HG02970 (cell line): ENCODE results near the gene PDE4D.
"Not testable (repeated sequence)": the region's sequence is repeated elsewhere in the genome, so short reads cannot be mapped to it uniquely, and the experiment has no call there.

Experiments used
- ATAC-seq: cut with Tn5 transposase; IDR thresholded peaks from one replicate; pipeline ENCODE4 v1.9.1; 2021; ENCODE audit warnings: mild to moderate bottlenecking, moderate library complexity, moderate number of reproducible peaks; ENCODE audit not compliant: unreplicated experiment, low FRiP score

PDE4D gene

DNA sequence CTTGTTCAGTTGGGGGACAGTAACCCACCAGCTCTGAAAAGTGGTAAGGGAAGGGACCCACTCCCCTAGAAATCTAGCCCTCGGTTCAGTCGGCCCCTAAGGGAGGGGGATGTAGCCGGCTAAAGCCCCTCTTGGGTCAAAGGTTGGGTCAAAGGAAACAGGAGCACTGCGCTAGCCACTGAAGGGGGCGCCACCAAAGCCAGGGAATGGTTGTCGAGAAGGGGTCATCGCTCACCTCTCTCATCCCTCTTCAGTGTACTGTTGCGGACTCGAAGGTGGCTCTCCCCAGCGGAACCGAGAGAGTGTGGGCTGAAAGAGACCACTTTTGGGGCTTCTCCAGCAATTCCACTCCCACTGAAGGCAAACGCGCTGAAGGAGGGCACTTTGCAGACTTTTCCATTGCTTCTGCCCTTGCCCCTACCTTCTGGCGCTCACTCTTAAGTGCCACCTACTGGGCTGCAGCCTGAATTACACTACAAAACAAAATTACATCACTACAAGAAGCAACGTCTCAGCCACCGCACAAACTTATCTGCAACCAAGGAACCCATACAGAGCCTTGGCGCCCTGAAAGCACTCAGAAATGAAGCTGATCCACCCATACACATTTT is 396.9 kb downstream of the PDE4D start:
- no peak for ATAC-seq

DNA sequence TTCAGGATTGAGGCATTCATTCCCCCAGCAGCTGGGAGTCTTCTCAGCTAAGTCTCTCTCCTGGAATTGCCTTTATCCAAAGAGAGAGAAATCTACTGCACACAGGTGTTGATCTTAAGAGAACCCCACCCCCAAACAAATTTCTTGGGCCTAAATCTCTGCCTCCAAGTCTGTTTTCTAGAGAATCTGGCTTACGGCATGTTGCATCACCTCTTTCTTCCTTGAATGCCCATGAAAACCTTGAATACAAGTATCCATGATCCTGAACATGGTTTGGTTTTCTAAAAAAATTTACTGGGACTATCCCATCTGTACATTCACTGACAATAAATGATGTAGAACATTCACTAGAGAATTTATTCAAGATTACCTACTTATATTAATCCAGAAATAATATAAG is 401.6 kb downstream of the PDE4D start:
- ATAC-seq = no peak

DNA sequence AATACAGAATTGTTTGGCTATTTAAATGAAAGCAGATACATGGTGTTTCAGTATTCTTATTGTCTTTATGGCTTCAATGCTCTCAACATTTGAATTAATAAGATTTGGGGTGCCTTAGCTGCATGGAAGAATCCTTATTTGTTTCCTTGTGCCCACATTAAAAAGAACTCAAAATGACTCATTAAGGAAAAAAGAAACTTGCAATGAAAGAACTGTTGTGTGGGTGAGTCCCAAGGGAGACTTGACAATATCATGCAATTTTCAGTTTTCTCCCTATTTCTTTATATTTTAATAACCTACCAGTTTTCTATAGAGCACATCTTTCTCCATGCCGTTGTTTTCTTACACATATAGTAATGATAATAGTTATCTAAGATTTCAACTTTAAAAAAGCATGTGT is 404.0 kb downstream of the PDE4D start:
- no peak for ATAC-seq

DNA sequence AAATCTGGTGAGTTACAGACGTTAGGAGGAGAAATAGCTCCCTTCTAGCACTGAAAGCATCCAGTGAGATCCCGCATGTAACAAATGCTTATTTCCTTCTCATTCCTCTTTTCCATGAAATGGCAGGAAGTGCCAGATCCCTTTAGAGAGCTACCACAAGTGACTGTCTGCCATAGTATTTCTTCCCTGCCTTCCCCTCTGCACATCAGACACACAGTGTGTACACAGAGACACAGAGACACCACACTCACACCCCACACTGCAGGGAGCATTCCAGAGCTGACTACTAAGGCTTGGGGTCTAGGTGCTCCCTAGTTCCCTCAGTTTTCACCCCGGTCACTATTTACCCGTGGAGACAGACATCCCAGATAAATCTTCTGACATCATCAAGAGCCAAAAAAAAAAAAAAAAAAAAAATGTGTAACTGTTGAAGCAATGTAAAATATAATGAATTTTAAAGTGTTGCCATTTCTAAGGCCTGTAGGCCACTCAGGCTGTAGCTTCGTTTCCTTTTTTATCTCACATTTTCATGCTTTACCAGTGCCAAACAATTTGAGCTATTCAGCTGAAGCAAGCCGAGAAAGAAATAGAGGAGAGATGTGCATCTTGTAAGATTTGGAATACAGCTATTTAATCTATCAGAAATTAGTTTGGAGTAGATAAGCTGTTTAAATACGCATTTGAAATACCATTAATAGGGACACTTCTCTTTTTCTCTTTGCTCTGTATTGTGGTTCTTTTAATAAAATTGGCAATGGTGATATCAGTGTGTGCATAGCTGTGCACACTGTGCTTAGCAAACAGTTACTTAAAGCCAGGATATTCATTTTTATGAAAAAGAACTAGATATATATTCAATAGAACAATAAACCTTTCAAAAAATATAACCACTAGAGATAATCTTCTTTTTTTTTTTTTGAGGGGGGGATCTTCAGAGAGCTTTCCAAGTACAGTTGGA is 405.5 kb downstream of the PDE4D start:
- no peak for ATAC-seq

DNA sequence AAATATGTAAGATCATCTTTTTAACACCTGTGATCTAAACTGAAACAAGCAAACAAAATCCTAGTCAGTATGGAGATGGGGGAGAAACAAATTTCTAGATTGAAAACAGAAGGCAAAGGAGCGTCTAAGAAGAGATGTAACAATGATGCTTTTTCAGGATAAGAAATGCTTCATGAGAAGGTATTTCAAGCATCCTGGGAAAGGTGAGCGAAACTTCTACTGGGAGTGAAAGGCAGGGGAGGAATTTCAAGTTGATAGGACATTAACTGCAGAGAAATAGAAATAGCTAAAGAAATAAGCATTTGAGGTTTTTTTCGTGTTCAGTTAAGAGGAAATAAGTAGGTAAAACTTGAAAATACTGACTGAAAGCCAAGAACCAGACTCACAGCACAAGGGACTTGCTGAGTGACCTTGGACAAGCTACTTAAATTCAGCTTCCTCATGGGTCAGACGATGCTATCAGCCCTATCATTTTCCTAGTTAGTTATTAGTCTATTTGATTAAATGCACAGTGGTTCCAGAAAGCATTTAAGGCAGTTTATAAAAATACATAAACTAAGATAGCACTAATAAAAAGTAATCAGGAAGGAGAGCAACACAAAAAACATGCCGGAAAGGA is 406.3 kb downstream of the PDE4D start:
- ATAC-seq = no peak

DNA sequence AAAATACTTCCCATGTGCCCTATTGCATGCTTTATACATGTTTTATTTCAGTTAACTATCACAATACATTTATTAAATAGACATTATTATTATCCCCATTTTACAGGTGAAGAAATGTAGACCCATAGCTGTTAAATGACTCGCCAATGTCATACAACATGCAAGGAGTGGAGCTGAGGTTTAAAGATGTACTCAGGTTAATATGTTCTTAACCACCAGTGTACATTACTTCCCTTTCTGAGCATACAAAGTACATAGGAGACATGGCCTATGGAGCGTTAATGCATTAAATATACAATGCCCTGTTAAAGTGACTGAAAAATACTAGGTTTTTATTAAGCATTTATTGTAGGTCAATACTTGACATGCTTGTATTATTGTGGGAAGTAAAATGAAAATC is 407.0 kb downstream of the PDE4D start:
- no peak for ATAC-seq

DNA sequence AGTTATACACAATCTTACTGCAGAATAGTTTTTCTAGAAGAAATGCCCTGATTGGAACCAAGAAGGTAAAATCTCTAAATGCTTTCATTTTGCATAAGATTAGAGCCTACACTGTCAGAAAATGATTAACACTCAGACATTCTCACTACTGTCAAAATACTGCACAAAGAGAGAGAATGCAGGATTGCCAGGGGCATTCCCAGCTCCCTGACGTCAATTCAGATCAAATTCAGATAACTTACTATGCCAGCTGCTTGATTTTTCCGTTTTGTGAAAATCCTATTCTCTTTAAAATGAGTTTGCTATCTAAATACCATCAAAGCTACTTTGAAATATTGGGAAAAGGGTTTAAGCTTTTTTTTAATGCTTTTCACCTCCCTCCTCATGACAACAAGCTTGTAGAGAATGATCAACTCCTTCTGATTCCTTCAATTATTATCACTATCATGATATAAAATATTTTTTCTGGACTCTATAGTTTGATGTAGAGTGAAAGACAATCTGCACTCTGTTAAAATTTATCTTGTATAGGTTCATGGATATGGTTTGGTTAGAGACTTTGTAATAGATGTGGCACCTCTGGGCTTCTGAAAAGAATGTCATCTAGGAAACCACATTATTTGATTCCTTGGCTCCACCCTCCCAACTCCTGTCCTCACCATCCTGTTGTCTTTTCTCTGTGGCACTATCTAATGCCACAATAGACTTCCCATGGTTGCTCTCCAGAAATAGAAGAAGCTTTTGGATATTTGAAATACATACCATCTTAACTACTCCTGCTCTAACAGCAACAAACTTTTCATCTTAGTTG is 407.7 kb downstream of the PDE4D start:
- no peak for ATAC-seq

DNA sequence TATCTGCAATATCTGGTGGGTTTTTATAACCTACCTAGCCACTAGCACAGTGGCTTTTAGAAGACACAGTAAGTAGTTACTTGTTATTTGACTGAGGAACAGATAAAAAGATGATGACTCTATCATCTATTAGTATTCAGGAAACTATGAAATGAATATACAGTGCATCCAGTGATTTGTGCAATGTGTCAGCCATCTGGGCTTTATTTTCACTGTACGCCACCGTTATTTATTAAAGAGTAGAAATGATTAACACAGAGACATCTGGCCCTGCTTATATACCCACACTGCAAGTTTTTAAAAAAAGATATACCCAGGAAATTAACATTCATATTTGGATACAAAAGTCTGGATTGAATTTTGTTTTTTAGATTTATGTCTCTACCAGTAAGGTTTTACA is 408.4 kb downstream of the PDE4D start:
- no peak for ATAC-seq

DNA sequence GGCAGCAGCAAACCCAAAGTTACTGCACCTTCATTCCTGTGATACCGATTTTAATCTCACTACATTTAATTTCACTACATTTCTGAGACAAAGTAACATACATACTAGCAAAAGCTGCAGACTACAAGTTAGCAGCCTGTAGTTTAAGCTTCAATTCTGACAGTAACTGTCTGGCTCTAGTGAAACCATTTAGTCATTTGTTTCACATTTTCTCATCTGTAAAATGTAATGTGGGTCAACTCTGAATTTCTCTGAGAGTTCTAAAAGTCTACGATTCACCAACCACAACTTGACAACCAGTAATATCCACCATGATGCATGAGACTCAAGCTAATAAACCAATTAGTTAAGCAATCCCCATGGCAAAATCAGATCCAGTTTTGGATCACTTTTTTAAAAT is 408.9 kb downstream of the PDE4D start:
- no peak for ATAC-seq

DNA sequence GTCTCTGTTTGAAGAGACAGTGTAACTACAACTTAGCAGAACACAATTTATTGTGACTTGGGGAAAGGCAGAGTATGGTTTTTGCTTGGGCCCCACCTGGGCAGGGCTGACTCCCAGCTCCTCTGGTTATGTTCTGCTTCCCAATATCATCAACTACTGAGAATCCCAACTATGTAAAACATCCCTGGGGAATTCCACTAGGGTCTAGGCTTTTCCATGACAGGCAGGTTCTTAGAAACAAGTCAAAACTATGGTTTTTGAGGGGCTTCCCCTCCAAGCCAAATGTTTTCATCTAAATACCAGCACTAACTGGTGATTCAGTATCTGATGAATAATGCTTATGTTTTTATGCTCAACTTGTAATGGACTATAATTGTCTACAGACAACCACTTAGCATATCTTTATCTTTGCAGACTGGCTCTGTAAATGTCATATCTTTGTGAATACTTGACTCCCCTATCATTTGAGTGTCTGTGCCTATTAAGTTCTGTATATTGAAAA is 409.5 kb downstream of the PDE4D start:
- no peak for ATAC-seq

DNA sequence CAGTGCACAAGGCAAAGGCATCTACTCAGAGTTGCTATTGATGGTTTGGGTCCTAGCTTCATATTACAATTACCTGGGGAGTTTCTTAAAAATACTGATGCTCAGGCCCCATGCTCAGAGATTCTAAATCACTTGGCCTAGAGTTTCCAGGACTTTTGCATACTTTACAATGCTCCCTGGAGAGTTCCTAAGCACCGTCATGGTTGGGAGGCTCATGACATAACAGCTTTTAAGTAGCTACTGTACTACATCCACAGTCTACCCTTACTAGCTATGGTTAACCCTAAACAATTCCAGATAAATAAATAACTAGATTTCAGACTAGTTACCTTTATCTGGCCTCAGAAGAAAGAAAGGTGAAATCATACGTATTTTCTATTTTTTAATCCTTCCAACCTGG is 414.4 kb downstream of the PDE4D start:
- ATAC-seq = no peak

DNA sequence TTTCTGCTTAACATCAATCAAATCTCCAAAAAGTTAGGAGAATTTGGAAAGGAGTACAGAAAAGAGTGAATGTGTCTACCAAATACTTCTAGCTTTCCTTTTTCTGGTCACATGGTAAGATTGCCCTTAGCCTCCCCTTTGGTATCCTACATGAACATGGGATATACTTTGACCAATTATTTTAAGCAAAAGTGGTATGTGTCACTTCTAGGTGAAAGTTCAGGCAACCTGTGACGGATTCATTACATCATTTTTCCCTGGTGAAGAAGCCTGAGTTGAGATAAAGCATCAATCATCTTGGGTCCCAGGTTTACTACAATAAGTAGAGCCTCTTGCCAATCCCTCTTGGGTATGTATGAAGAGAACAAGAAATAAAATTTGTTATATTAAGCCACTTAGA is 419.2 kb downstream of the PDE4D start:
- ATAC-seq = no peak

DNA sequence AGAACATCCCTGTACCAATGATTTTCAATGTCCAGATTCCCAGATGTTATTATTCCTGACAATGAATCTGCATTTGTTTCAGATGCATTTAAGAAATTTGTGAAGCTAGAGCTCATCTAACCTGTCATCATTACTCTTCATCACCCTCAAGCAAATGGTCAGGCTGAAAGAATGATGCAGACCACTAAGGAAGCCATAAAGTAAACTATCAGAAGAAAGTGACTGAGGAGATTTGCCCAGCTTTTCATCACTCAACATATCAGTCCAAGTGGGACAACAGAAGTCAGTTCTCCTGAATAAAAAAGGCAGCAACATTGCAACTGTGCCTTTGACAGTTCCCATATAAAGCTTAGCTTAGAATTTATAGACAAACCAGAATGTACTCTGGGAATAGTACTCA is 419.9 kb downstream of the PDE4D start:
- no peak for ATAC-seq

DNA sequence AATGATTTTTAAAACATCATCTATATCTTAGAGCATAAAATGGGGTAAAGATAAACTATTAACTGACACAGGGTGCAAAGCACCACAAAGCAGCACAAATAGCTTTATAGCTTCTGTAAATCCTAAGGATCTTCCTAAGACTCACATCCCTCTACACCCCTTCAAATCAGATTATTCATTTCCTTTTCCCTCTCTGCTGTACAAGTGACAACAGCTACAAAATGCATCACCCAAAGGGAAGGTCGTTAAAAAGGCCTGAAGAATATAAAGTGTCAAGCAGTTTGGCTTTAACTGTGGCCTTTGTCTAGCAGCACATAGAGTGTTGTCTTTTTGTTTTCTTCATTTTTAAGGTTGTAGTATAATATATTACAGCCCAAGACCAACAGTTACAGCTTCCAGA is 422.1 kb downstream of the PDE4D start:
- no peak for ATAC-seq

DNA sequence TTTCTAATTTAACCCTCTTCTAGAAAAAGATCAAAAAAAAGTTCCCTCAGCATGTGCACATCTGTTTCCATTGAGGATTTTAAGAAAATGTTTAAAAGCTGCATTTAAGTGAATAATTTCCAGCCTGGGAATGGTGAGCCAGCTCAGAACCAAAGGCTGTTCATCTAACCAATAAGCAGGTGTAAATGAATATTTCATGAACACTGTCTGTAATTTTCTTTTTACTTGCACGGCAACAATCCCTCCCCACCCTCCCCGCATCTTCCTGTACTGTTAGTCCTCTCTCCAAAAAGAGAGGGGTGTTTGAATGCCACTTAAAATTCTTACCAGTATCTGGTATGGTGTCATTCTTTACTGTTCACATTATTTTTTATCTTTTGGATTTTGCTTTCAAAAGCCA is 425.6 kb downstream of the PDE4D start:
- no peak for ATAC-seq

DNA sequence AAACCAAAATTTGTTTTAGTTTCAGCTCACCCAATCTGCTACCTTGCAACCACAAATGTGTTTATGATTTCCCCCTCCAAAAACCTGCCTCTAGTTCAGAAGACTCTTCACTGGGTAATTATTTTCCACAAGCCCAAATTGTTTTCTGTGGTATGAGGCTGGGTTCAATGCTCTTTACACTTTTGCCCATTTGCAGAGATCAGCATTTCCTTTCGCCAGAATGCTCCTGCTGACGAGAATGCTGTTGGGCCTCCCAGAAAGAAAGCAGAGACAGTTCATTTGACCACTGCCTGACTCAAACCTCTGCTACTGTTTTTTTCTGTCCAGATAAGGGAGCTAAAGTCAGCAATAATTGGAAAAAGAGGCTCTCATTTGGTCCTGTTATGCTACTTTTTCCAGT is 427.3 kb downstream of the PDE4D start:
- no peak for ATAC-seq

DNA sequence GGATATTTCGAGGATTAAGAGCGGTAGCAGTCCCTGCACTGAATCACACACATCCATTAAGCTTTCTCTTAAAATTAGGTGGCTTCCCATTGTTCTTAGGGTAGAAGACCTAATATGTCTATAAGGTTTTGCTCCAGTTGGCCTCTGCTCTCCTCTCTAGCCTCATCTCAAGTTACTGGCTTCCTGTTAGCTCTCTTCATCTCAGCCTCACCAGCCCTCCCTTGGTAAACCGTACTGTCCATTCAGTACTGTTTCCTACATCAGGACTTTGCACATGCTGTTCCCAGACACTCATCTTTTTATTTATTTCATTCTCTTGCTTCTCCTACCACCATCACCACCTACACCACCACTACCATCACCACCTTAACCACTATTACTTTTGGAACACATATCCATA is 428.6 kb downstream of the PDE4D start:
- ATAC-seq = no peak

DNA sequence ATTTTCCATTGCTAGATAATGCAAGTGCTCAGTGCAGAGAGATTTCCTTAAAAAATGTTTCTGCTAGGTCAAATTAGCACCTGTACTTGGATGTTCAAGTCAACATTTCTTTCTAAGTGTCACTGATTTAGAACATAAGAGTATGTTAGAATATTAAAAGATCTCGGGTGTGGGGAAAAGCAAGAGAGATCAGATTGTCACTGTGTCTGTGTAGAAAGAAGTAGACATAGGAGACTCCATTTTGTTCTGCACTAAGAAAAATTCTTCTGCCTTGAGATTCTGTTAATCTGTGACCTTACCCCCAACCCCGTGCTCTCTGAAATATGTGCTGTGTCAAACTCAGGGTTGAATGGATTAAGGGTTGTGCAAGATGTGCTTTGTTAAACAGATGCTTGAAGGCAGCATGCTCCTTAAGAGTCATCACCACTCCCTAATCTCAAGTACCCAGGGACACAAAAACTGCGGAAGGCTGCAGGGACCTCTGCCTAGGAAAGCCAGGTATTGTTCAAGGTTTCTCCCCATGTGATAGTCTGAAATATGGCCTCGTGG is 429.8 kb downstream of the PDE4D start:
- not testable (repeated sequence) for ATAC-seq

DNA sequence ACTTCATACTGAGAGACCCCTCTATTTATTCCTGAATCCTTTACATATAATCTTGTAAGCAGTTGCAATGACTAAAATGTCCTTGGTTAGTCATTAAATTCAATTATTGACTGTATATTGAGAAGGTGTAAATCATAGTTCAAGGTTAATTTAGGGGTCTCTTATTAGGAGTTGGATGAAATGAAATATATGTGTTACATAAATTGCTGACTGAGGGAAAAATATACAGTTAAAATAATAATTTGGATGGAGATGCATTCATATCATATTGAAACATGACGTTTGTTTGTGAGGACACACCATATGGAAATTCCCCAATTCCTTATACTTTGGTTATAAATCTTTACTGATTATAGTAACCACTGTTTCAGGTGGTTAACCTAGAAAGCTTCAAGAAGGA is 430.6 kb downstream of the PDE4D start:
- no peak for ATAC-seq
